OCI-LY7 (cell line): ENCODE results near the gene TIMM23. TPM values are rescaled to one million over a fixed set of nuclear protein-coding genes. Genes with fewer than 3 reads are reported as not detected.

Experiments used
- BruUV-seq: library from RNA; stranded (reverse); fragments of 400-500 nt; replicated peaks from 2 replicates; lab custom pipeline; 2021; lab: Mats Ljungman, UMichigan
- CTCF ChIA-PET: fragments of 300-600 bp; sonication (Branson Sonifier 250); formaldehyde crosslinking; loops from one replicate; lab custom pipeline; 2022; ENCODE audit warnings: antibody characterized with exemption; ENCODE audit not compliant: unreplicated experiment; lab: Charles Lee
- POLR2A ChIA-PET: fragments of 300-600 bp; sonication (Branson Sonifier 250); formaldehyde crosslinking; loops from one replicate; lab custom pipeline; 2022; ENCODE audit warnings: antibody characterized with exemption; lab: Charles Lee
- DNase-seq: peaks from one replicate; pipeline ENCODE4 v3.0.0-alpha.2; 2015; ENCODE audit warnings: low spot score
- H2AFZ ChIP-seq: fragments of 200-600 bp; sonication (generic), shearing (Covaris generic); 2 replicates; pipeline ENCODE4 v1.6.1; 2014; ENCODE audit warnings: mild to moderate bottlenecking, antibody characterized with exemption, low read length, moderate library complexity
- H3K27ac ChIP-seq: fragments of 200-600 bp; sonication (generic); 2 replicates; pipeline ENCODE4 v1.5.1; 2014; ENCODE audit warnings: mixed run types, low read depth, mild to moderate bottlenecking, moderate library complexity, low read length, inconsistent platforms; ENCODE audit not compliant: poor library complexity, severe bottlenecking
- H3K36me3 ChIP-seq: fragments of 200-600 bp; sonication (generic); 2 replicates; pipeline ENCODE4 v1.6.1; 2014; ENCODE audit warnings: mild to moderate bottlenecking, antibody characterized with exemption, low read length, moderate library complexity, mixed read lengths; ENCODE audit not compliant: insufficient read depth
- H3K4me1 ChIP-seq: fragments of 200-600 bp; sonication (generic); 2 replicates; pipeline ENCODE4 v1.5.1; 2014; ENCODE audit warnings: mild to moderate bottlenecking, low read length; ENCODE audit not compliant: insufficient read depth, poor library complexity, severe bottlenecking
- H3K4me2 ChIP-seq: fragments of 200-600 bp; sonication (generic); 2 replicates; pipeline ENCODE4 v1.6.1; 2014; ENCODE audit warnings: mild to moderate bottlenecking, low read length
- H3K4me3 ChIP-seq: fragments of 200-600 bp; sonication (generic); 2 replicates; pipeline ENCODE4 v1.5.1; 2014; ENCODE audit warnings: mild to moderate bottlenecking, low read depth, low read length; ENCODE audit not compliant: poor library complexity, severe bottlenecking
- H3K79me2 ChIP-seq: fragments of 200-600 bp; sonication (generic); 2 replicates; pipeline ENCODE4 v1.6.1; 2016; ENCODE audit warnings: low read depth, mild to moderate bottlenecking, low read length, moderate library complexity, mixed read lengths; ENCODE audit not compliant: insufficient read depth
- H3K9me2 ChIP-seq: fragments of 200-600 bp; sonication (generic); 2 replicates; pipeline ENCODE4 v1.6.1; 2016; ENCODE audit warnings: mild to moderate bottlenecking, low read length, mixed read lengths; ENCODE audit not compliant: insufficient read depth
- H3K9me3 ChIP-seq: fragments of 200-600 bp; sonication (generic); 2 replicates; pipeline ENCODE4 v1.6.1; 2014; ENCODE audit warnings: mild to moderate bottlenecking, mixed run types, low read length, mixed read lengths
- H4K20me1 ChIP-seq: fragments of 200-600 bp; sonication (generic); 2 replicates; pipeline ENCODE4 v1.6.1; 2014; ENCODE audit warnings: mild to moderate bottlenecking, antibody characterized with exemption, low read length, moderate library complexity, mixed read lengths; ENCODE audit not compliant: insufficient read depth
- EZH2phosphoT487 ChIP-seq: fragments of 200-600 bp; sonication (generic); IDR thresholded peaks from 2 replicates; pipeline ENCODE4 v1.6.1; 2018; ENCODE audit warnings: low read depth, borderline replicate concordance, mild to moderate bottlenecking, mixed run types, antibody characterized with exemption, low read length, moderate library complexity, mixed read lengths
- intact Hi-C: fragments of 100-400 bp; cut with micrococcal nuclease; formaldehyde crosslinking; loops from one replicate; pipeline ENCODE4 v1.10.0; 2022; ENCODE audit not compliant: unreplicated experiment
- total RNA-seq, 2 experiments: library from RNA; depleted of rRNA in 1 of 2; stranded (reverse); fragments of >200 nt in 1 of 2; shearing (Covaris generic) in 1 of 2; gene quantifications; 2 replicates each; pipeline ENCODE4 v1.2.3, GENCODE V29; 2014 to 2022
- TF ChIP-seq, protein P1 (sequence below): fragments of 200-600 bp; sonication (generic); conservative IDR thresholded peaks from 2 replicates; pipeline ENCODE4 v1.5.1; 2014; ENCODE audit warnings: mild to moderate bottlenecking, antibody characterized with exemption, low read length, moderate library complexity, mixed read lengths

The TIMM23 gene
- total RNA-seq, 2 experiments from 2014 or later: 50.5 to 59.1 TPM

DNA sequence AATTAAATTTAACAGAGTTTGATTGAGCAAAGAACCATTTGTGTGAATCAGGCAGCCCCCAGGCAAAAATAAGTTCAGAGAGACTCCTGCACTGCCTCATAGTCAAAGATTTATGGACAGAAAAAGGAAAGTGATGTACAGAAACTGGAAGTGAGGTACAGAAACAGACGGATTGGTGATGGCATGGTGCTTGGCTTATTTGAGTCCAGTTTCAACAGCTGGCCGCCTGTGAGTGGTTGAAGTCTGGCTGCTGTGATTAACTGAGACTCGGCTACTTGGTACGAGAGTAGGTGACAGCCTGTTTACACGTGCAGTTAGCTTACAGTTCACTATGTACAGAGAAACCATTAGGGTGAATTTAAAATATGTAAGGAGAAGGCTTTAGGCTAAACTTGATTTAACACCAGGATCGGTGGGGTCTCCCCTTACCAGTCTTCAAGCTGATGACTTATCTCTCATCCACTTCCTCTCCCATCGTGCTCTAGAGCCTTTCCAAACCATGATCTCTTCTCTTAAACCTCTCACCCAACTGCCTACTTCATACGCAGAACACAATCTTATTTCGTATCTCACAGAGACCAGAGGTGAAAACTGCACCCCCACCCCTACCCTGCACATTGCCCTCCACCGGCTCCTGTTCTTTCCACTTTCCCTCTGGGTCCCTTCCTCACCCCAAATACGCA, 78.8 kb downstream of the TIMM23 start:
- no peak overlapping the region for H3K27ac ChIP-seq
- H3K4me1 ChIP-seq: no peaks in the 10 kb centered on the region
- DNase-seq: no peak
- H3K9me2 ChIP-seq: no peaks in the 10 kb centered on the region
- intact Hi-C loops: no loop called here
- TF ChIP-seq EZH2phosphoT487: no peak
- TF ChIP-seq, protein P1, sequence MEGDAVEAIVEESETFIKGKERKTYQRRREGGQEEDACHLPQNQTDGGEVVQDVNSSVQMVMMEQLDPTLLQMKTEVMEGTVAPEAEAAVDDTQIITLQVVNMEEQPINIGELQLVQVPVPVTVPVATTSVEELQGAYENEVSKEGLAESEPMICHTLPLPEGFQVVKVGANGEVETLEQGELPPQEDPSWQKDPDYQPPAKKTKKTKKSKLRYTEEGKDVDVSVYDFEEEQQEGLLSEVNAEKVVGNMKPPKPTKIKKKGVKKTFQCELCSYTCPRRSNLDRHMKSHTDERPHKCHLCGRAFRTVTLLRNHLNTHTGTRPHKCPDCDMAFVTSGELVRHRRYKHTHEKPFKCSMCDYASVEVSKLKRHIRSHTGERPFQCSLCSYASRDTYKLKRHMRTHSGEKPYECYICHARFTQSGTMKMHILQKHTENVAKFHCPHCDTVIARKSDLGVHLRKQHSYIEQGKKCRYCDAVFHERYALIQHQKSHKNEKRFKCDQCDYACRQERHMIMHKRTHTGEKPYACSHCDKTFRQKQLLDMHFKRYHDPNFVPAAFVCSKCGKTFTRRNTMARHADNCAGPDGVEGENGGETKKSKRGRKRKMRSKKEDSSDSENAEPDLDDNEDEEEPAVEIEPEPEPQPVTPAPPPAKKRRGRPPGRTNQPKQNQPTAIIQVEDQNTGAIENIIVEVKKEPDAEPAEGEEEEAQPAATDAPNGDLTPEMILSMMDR: no peak
- H3K79me2 ChIP-seq: no peaks in the 10 kb centered on the region
- no peak overlapping the region for H2AFZ ChIP-seq
- H3K4me2 ChIP-seq: no peak overlapping the region
- CTCF ChIA-PET: no interaction called here
- H3K9me3 ChIP-seq: no peaks in the 10 kb centered on the region
- BruUV-seq: no TSS peak
- H4K20me1 ChIP-seq: no peaks in the 10 kb centered on the region
- no peak overlapping the region for H3K4me3 ChIP-seq
- H3K36me3 ChIP-seq: no peaks in the 10 kb centered on the region
- POLR2A ChIA-PET: no interaction called here

DNA sequence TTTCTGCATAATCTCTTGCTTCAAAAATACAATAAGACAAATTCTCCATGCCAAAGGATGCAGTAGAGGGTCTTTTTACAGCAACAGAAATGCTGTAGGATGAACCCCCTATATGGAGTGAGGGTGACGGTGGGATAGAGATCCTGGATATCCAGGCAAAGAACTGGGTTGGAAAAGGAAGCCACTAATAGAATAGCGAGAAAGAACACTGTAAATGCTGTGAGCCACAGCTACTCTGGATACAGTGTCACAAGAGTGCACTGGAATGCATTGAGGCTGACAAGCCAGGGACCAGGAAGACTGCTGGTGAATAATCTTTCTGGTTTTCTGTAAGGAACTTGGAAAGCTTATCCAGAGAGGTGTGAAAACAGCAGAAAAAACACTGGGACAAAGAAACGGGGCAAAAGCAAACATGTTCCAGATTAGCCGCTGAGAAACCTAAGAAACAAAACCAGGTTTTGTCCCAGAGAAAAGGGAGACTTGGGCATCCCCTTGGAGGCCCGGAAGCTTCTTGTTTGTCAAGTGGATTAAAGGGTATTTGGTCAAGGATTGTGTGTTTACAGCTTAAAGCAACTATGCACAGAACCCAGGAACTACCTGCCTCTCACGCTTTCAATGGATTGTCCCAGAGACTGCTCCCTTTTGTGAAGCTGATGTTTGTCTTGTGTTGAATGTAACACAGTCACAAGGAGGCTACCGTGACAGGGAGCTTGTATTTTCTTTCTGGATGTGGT, 79.9 kb downstream of the TIMM23 start:
- POLR2A ChIA-PET: interaction anchor here (1.7 kb wide), 1 partner anchor 14 kb away, joined by 5 read pairs; no protein-coding TSS in a partner anchor
- Histone ChIP-seq H3K4me2 (no peak overlapping the region), H3K9me2 (no peaks in the 10 kb centered on the region), H3K4me1 (no peaks in the 10 kb centered on the region), H3K27ac (no peak overlapping the region), H2AFZ (no peak overlapping the region), H4K20me1 (no peaks in the 10 kb centered on the region), H3K9me3 (peaks cover 3% of the 10 kb centered on the region; the same call in 1 of the 2 replicates), H3K79me2 (no peaks in the 10 kb centered on the region), H3K4me3 (no peak overlapping the region), H3K36me3 (no peaks in the 10 kb centered on the region)
- no peak for DNase-seq
- CTCF ChIA-PET: no interaction called here
- TF ChIP-seq, protein P1: no peak
- TF ChIP-seq EZH2phosphoT487: no peak
- BruUV-seq: no TSS peak
- intact Hi-C loops: no loop called here
